HG02981 (cell line): ENCODE measurements around the gene SELENOO.

Experiments used
- ATAC-seq: cut with Tn5 transposase; IDR thresholded peaks from one replicate; pipeline ENCODE4 v1.9.1; 2021; ENCODE audit warnings: mild to moderate bottlenecking, moderate library complexity; ENCODE audit not compliant: unreplicated experiment

SELENOO gene

DNA sequence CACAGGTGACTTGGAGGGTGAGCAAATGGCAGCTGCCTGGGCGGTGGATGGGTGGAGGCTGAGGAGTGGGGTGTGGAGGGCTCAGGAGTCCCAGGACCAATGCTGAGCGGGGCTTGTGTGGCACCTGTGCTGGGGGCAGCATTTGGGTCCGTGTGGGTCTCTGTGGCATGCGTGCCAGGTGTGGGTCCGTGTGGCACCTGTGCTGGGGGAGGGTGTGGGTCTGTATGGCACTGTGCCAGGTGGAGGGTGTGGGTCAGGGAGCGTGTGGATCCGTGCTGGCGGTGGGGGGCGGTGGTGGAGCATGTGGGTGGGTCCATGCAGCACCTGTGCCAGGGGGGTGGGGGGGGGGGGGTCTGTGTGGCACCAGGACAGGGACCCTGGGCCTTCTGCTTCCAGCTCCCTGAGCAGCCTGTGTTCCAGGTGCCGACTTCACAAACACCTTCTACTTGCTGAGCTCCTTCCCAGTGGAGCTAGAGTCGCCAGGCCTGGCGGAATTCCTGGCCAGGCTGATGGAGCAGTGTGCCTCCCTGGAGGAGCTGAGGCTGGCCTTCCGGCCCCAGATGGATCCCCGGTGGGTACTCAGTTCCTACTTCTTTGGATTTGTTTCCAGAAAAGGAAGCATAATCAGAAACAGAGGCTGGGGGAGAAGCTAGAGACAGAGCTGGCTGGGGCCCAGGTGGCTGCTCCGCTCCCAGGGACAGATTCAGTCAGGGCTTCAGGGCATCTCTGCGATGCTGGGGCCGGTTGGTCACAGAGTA, 14.7 kb downstream of the SELENOO start:
- ATAC-seq: no peak

- ATAC-seq: no peak
Observed at GRCh38 chr22:50216055-50216683, 15.4 kb downstream of the SELENOO start.

GRCh38 chr22:50216684-50217520, 16.1 kb downstream of the SELENOO start:
- ATAC-seq: no peak

DNA sequence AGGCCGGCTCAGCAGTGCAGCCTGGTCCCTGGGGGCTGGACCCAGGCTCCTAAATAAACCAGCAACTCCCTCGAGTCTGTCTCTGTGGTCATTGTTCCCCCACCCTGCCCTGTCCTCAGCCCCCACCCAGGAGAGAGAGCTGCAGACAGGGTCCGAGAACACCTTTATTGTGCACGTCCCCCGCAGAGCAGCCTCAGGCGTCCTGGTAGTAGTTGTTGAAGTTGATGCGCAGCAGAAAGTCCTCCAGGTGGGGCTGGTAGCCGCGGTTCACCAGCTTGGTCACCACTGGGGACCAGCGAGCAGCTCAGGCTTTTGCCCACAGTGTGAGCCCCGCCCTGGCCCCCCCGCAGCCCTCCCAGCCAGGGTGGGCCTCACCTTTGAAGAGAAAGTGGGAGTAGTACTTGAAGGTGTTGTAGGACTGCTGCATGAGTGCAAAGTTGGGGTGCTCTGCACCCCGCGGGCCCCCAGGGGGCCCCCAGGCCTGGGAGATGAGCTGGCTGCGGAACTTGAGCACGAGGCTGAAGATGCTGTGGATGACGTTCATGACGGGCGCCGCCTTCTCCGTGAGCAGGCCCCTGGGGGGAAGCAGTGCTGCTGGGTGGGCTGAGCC, 16.8 kb downstream of the SELENOO start:
- ATAC-seq: no peak

- no peak for ATAC-seq
Observed at GRCh38 chr22:50218153-50218995, 17.6 kb downstream of the SELENOO start.

DNA sequence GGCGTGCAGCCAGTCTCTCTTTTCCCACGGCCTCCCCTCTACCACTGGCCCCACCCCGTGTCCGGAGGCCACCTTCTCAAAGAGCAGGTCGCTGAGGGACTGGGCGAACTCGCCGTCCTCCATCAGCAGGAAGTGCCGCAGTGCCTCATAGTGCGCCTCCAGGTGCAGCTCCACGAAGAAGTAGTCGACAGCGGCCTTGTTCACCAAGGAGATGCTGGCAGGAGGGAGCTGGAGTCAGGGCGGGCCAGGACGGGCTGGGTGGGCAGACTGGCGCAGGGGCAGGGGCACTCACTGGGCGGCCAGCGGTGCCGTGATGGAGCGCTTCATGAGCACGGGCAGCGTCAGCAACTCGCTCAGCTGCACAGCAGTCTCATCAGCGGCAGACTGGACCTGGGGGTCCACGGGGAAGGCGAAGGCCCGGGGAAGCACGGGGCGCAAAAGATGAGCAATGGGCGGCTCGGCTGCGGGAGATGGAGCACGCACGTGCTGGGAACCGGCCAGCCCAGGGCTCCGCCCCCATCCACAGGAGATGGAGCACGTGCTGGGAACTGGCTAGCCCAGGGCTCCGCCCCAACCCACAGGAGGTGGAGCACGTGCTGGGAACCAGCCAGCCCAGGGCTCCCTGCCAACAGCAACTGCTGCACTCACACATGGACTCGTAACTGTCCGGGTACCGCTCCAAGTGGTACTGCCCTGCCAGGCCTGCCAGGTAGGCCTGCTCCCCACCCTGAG, 18.4 kb downstream of the SELENOO start:
- ATAC-seq: no peak

DNA sequence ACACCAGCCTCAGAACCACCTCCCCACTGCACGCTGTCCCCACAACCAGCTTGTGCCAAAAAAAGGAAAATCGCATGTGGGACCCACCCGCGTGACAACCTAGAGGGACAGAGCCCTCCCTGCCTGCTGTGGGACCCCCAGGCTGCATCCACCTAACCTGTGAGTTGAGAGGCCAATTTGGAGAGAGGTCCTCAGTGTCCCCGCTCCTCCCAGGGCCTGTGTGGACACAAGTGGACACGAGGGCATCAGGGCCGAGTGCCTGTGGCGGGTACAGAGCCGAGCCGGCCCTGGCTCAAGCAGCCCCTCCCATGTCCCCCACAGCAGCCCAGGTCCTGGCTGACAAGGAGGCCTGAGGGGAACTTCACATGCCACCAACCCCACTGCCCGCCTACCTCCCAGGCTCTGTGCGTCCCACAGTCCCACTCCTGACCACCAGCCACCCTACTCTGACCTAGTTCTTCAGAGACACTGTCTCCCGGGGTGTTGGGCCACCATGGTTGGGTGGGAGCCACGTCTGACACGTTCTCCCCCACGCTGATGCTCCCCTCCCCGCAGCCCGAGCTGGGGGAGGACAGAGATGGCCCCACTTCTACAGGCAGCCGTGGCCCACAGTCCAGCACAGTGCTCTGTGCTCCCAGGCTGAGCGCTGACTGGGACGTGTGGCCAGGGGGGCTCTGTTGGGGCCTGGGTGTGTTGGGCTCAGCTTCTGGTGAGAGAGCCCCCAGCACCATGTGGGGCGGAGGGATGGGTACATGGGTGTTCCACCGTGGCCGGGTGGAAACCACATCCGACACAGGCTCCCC, 19.2 kb downstream of the SELENOO start:
- no peak for ATAC-seq

DNA sequence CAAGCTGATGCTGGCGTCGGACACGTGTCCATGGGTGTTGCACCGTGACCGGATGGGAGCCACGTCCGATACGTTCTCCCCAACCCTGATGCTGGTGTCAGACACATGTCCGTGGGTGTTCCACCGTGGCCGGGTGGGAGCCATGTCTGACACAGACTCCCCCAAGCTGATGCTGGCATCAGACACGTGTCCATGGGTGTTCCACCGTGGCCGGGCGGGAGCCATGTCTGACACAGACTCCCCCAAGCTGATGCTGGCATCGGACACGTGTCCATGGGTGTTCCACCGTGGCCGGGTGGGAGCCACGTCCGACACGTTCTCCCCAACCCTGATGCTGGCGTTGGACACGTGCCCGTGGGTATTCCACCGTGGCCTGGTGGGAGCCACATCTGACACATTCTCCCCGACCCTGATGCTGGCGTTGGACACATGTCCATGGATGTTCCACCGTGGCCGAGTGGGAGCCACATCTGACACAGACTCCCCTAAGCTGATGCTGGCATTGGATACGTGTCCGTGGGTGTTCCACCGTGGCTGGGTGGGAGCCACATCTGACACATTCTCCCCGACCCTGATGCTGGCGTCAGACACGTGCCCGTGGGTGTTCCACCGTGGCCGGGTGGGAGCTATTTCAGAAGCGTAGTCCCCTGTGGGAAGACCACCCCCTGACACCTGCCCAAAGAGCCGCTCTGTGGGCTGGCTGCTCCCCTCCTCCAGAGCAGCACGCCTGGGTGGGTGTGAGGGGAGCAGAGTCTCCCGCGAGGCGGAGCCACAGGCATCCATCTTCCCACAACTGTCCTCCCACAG, 20.0 kb downstream of the SELENOO start:
- ATAC-seq: no peak

DNA sequence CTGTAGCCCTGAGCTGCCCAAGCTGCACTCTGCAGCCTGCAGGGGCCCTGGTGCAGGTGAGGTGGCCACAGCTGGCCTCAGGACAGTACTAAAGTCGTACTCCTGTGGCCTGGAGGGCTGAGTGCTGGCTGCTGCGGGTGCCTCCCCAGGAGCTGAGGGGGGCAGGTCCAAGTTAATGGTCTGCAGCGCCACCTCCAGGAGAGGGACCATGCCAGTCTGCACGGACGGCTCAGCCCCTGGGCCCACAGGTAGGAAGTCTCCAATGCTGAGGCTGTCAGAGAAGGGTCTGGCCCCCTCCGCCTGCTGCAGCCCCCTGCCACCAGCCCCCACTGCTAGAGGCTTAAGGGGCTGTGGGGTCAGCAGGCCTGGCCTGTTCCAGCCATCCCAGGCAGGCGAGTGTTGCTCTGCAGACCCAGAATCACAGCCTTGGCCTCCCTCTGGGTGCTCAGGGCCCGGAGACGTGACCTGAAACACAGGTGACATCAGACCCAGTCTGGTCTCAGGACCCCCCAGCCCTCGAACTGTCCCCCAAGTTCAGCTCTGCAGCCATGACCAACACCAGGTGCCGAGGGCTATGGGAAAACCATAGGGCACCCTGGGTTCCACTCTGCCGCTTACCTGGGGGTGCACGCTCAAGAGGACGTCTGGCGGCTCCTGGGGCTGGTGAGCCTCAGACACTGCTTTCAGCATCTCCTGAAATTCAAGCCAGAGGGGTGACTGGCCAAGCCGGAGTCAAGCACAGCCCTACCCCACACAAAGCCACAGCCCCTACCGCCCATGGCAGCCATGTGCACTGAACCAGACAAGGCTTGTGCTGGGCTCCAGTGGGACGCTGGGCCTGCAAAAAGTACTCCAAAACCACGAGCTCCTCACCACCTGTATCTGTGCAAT, 20.8 kb downstream of the SELENOO start:
- ATAC-seq: no peak

DNA sequence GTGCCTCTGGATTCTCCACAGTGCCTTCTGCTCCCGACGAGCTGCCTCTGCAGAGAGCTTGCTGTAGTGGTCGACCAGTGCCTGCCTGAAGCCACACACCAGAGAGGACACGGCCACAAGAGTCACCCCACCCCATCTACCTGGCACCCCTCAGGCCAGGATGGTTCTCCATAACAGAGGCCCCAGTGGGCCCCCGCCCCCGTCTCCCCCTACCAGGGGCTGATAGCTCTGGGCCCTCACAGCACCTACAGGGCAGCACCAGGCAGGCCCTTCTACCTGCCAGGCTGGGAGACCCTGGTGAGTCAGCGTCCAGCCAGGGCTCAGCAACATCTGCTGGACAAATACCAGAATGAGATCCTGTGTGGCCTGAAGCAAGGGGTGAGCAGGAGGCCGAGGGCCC, 21.7 kb downstream of the SELENOO start:
- no peak for ATAC-seq

DNA sequence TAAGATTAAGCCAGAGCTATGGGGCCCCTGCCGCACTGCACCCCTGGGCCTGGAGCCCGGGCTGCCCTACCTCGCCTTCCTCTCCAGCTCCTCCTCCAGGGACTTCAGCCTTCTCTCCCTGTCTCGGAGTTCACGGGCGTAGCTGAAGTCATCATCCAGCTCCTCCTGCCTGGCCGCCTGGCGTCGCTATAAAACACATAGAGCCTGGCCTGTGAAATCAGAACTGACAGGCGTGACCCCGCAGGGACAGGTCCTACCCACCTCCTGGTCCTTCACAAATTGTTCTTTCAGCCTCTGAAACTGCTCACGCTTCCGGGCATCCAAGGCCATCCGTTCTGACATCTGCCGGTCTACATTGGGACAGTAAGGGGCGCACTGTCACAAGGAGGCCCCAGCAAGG, 23.3 kb downstream of the SELENOO start:
- no peak for ATAC-seq

GRCh38 chr22:50225200-50225969, 24.6 kb downstream of the SELENOO start:
- no peak for ATAC-seq

GRCh38 chr22:50226063-50226874, 25.5 kb downstream of the SELENOO start:
- no peak for ATAC-seq

GRCh38 chr22:50226875-50227165, 26.0 kb downstream of the SELENOO start:
- ATAC-seq: no peak

DNA sequence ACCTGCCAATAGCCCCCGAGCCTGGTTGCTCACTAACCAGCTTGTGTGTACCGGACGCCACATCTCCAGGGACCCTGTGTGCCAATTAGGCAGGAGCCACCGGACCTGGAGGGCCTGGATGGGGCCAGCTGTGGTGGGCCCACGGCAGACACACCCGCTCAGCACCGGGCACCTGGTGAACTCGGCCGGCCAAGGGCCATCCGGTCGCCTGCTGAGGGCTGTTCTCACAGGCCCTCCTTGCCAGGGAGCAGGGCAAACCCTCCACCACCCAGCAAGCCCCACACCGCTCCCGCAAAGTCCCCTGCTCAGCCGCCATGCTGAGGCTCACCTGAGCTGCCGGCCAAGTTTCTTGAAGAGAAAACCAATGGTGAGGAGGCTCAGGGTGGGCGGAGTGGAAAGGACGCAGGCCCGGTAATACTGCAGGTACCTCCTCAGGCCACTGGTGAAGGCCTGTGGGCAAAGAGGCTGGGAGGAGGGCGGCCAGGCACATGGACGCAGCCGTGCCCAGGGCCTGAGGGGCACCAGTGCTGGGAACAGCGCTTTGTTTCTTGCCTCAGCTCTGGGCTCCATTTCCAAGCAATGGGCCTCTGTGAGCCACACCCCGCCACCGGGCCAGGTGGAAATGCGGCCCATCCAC, 26.9 kb downstream of the SELENOO start:
- ATAC-seq: no peak
